Muscle of back (tissue), 11 donors: ENCODE data around the gene GNG4. TPM values are rescaled to one million over a fixed set of nuclear protein-coding genes. Genes with fewer than 3 reads are reported as not detected.
"Not testable (repeated sequence)": the region's sequence is repeated elsewhere in the genome, so short reads cannot be mapped to it uniquely, and the experiment has no call there.

ENCODE experiments used
- DNase-seq, 3 donors: peaks; one replicate each; pipeline versions ENCODE4 v3.0.0 to v3.0.0-alpha.2; 2013
- polyA plus RNA-seq, 10 donors: library from polyadenylated mRNA; unstranded; fragments of 120-200 nt; gene quantifications; one replicate each; pipeline ENCODE4 v1.2.1, GENCODE V29; 2013; ENCODE audit not compliant: insufficient read length in 10 of 10

GNG4 gene
- polyA plus RNA-seq, 10 donors: 0.27 to 2.2 (median 0.76) TPM

DNA sequence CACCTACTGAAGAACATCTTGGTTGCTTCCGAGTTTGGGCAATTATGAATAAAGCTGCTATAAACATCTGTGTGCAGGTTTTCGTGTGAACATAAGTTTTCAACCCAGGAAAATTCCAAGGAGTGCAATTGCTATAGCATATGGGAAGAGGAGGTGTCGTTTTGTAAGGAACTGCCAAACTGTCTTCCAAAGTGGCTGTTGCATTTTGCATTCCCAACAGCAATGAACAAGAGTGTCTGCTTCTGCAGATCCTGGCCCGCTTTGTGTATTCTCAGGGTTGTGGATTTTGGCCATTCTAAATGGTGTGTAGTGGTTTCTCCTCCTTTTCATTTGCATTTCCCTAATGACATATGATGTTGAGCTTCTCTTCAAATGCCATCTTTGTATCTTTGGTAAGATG lies 23.8 kb downstream of the GNG4 start:
- no peak for DNase-seq

DNA sequence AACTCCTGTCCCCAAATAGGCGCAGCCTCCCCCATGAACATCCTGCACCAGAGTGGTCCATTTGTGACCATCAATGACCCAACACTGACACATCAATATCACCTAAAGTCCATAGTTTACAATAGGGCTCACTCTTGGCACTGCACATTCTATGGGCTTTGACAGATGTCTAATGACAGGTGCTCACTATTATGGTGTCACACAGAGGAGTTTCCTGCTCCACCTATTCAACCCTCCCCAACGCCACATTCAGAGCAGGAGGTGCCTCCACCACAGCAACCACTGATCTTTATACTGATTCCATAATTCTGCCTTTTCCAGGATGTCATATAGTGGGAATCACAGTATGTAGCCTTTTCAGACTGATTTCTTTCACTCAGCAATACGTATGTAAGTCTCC lies 24.2 kb downstream of the GNG4 start:
- no peak for DNase-seq

DNA sequence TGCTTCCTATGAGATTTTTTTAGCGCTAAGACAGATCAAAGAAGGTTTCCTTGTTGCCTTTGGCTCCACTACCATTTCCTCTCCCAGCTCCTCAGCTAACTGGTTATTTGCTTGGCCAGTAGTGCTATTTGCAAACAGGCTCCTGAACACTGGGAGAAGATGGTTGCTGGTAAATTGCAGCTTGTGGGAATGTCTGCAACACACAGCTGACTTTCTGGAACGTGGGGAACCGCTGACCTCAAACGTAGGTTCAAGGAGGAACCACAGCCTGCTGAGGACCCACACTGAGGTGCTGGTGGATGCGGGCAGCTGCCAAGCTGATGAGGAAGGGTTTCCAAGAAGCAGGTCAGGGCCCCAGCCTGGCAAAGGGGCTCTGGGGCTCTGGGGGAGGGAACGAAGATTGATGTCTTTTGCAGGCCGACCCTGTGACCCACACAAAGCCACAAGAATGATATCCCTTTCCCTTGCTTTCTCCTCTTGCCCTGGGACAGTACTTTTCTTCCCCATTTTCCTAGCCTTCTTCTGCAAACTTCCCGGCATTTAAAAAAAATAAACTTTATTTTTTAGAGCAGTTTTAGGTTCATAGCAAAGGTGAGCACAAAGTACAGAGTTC lies 24.8 kb downstream of the GNG4 start:
- DNase-seq: no peak

DNA sequence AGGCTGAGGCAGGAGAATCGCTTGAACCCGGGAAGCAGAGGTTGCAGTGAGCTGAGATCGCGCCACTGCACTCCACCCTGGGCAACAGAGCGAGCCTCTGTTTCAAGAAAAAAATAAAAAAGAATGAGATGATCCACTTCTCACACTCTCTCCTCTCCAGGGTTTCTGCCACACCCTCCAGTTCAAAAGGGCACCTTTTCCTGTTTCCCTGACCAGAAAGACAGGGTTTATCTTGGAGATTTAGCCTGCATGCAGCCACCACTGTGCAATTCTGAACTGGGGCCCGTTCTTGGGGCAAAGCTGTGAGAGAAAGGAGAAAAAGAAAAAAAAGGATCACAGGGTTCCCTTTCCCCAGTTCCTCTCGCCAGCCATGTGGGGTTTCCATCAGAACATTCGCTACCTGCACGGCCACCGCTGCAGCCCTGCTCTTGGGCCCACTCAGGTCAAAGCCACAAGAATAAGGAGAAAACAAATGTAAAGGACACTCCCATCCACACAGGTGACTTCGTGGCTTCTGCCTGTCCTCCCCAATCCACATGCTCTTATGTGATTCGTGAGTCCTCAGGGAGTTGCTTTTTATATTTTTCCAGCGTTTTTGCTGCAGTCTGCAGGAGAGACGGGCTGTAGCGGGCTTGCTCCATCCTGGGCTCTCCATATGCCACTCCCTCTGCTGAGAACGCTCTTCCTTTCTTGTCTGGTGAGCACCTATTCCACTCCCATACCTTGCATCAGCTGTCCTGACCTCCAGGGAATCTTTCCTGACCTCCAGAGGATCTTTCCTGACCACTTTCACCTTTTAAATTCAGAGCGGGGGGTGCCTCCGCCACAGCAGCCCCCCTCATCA lies 26.4 kb downstream of the GNG4 start:
- DNase-seq: no peak

DNA sequence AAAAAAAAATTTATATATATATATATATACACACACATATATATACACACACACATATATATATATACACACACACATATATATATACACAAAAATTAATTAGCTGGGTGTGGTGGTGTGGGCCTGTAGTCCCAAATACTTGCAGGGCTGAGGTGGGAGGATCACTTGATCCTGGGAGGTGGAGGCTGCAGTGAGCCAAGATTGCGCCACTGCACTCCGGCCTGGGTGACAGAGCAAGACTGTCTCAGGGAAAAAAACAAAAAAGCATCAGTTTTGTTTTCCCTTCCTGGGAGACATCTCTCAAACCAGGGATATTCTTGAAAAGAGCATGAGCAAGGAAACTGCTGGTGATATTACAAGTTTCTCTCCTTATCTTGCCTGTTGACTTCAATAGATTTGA lies 30.4 kb downstream of the GNG4 start:
- not testable (repeated sequence) for DNase-seq

DNA sequence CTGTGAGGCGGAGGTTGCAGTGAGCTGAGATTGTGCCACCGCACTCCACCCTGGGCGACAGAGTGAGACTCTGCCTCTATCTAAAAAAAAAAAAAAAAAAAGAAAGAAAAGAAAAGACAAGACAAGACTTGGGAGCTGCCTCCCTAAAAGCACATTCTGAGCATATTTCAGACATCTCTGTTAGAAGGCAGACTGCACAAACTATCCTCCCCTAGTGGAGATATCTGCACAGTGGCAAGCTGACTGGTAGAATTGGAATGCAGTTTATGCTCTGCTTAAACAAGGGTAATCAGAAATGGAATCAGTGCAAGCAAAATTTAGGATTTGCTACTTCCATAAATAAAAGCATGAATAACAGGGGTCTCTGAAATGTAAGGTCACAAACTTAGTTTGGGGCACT lies 31.8 kb downstream of the GNG4 start:
- peak in 1 of 3 donors; percentile 34 for DNase-seq

DNA sequence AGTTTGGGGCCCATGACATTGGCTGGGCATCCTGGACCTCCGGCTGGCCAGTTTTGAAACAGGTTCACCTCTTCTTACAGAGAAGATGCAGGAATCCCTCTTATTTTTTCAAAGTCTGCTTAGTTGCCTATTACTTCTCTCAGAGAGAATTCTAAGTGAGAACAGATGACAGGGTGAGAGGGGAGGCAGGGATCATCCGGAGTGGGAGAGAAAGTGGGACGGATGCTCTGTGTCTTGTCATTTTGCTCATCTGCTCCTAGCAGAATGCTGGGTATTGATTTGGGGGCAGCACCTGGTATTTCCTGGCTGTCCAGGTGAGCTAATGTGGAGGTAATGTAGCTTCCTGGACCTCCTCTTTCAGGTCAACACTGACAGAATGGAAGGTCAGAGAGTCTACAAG lies 32.4 kb downstream of the GNG4 start:
- no peak for DNase-seq

DNA sequence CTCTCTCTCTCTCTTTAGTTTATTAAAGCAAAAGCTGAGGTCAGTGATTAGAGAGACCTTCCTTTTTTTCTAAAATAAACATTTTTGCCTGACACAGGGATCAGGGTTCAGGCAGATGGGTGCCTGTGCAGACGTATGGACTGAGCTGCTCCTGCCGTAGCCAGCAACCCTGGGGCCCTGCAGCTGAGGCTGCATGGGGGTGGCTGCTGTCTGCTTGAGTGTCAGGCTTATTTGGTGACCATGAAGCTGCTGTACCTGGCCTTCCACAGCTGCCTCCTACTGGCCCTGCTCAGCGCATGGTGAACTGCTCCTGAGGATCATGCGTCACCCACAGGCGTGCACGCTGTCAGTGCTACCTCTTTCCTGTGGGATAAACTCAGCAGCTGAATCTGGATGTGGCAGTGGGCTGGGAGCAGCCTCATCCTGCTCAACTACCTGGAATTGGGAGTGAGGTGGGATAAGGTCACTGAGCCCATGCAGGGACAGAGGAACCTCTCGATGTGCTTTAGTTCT lies 35.1 kb downstream of the GNG4 start:
- no peak for DNase-seq

DNA sequence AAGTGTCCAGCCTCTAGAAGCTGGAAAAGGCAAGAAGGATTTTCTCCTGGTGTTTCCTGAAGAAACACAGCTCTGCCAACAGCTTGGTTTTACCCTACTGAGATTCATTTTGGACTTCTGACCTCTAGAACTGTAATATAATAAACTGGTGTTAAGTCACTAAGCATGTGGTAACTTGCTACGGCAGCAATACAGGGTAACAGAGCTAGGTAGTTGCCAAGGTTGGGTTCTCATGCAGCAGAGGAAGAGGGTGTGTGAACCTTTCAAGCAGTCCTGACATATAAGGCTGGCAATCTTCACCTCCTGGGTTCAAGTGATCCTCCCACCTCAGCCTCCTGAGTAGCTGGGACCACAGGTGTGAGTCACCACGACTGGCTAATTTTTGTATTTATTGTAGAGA lies 36.0 kb downstream of the GNG4 start:
- DNase-seq: no peak

DNA sequence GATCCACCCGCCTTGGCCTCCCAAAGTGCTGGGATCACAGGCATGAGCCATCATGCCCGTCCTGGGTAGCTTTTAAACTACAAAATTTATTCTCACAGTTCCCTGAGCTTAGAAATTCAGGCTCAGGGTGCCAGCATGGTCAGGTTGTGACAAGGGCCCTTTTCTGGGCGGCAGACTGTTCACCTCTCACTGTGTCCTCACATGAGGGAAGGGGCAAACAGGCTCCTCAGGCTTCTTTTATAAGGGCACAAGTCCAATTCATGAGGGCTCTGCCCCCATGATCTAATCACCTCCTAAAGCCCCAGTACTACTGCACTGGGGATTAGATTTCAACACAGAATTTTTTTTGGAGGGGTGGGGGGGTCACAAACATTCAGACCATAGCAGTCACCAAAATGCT lies 36.8 kb downstream of the GNG4 start:
- DNase-seq: no peak

DNA sequence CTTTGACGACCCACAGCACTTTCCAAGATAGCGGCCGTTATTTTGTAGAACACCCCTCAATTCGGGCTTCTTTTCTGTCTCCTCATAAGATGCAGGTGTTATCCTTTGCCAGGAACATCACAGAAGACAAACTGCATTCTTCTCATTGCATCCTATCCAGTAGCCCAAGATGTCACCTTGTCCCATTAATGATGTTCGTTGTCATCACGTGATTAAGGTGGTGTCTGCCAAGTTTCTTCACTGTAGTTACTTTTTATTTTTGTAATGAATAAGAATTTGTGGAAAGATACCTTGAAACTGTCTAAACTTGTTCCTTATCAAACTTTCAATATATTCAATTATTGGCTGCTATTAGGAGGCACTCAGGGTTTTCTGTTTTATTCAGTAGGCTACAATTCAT lies 39.4 kb downstream of the GNG4 start:
- no peak for DNase-seq

DNA sequence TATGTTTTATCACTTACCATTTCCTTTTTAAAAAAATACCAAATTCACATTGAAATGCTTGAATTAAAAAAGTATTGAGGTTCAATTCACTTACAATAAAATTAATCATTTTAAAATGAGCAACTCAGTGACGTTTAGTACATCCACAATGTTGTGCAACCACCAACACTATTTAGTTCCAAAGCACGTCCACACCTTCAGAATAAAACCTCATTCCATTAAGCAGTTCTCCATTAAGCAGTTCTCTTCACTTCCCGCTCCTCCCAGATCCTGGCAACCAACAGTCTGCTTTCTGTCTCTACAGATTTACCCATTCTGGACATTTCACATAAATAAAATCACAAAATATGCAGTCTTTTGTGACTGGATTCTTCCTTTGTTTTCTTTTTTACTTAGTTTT lies 41.3 kb downstream of the GNG4 start:
- no peak for DNase-seq

DNA sequence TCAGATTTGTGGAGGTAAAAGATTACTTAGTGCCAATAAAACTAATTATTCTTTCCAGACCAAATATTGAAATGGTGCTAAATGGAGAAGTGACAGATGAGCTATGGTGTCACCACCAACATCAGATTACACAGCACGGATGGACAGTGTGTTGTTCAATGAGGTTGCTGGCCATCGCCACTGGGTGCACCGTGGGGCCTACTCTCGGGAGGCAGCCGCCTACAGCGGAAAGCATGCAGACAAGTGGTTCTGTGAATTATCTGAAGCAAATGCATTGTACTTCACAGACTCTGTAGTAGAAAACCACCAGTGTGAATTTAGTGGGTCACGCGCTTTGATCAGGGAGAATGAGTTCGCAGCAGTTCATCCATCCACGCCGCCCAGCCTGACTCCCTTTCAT lies 42.3 kb downstream of the GNG4 start:
- no peak for DNase-seq

DNA sequence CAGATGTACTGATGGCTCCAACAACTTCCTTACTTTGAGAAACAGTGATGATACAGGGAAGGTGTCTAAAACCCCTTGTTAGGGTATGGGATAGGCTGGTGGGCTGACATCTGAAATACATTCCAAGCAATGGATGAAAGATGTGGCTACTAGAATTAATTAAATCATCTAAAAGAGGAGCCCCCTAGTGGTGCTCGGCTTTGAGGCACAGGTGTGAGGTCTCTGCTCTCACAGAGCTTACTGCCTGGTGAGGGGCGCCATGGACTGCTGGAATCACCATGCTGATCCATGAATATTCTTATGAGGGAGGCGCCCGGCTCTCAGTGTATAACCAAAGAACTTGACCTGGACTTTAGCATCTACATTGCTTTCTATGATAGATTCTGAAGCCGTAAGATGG lies 48.5 kb downstream of the GNG4 start:
- no peak for DNase-seq

DNA sequence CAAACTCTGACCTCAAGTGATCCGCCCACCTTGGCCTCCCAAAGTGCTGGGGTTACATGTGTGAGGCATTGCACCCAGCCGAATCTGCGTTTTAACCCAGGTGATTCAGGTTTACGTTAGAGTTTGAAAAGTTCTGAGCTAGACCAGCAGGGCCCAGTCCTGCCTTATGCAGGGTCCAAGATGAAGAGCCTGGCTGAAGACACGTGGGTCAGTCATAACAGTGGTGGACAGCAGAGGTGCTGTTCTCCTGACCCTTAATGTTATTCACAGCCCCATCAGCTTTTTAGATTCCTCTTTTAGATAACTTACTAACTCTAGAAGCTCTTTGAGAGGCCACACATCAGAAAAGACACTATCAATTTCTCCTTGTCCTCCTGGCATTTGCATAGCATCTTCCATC lies 50.0 kb downstream of the GNG4 start:
- no peak for DNase-seq

DNA sequence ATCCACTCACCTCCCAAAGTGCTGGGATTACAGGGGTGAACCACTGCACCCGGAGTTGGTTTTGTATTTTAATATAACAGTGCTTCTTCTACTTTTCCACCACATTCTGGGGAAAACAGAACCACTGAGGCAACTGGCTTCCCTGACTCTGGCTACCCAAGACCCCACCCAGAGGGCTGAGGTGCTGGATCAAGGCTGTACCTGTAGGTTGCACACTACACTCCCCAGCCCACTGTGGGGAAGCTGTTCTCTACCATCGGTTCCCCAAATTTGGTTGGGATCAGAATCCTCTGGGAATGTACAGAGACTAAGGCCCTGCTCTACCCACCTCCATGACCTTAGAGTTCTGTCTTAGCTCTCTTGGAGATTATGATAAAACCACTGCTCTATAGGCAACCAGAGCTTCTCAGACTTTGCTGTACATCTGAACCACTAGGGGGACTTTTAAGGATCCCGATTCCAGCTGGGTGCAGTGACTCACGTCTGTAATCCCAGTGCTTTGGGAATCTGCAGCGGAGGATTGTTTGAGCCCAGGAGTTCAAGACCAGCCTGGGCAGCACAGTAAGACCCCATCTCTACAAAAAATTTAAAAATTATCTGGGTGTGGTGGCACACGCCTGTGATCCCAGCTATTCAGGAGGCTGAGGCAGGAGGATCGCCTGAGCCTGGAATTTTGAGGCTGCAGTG lies 51.6 kb downstream of the GNG4 start:
- DNase-seq: peak in 1 of 3 donors; percentile 12

DNA sequence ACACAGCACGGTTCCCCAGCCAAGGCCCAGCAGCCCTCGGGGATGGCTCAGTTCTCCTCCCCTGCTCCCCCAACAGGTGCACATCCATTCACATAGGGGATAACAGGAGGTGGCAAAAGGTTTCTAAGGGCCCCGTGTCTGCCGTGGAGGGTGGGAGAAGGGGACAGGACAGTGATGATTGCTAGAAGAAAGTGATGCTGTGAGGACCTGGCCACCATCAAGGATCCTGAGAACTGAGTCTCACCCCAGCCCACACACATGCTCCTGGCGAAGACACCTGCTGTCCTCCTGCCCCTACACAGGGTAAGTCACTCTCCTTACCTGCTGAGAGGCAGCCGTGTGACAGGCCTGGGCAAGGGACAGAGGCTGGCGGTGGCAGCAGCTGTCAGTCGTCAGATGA lies 54.5 kb downstream of the GNG4 start:
- DNase-seq: no peak

DNA sequence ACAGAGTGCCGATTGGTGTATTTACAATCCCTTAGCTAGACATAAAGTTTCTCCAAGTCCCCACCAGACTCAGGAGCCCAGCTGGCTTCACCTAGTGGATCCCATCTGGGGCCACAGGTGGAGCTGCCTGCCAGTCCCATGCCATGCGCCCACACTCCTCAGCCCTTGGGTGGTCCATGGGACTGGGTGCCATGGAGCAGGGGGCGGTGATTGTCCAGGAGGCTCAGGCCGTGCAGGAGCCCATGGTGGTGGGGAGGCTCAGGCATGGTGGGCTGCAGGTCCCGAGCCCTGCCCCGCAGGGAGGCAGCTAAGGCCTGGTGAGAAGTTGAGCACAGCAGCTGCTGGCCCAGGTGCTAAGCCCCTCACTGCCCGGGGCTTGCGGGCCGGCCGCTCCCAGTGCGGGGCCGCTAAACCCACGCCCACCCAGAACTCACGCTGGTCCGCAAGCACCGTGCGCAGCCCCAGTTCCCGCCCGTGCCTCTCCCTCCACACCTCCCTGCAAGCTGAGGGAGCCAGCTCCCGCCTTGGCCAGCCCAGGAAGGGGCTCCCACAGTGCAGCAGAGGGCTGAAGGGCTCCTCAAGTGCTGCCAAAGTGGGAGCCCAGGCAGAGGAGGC lies 55.2 kb downstream of the GNG4 start:
- not testable (repeated sequence) for DNase-seq

DNA sequence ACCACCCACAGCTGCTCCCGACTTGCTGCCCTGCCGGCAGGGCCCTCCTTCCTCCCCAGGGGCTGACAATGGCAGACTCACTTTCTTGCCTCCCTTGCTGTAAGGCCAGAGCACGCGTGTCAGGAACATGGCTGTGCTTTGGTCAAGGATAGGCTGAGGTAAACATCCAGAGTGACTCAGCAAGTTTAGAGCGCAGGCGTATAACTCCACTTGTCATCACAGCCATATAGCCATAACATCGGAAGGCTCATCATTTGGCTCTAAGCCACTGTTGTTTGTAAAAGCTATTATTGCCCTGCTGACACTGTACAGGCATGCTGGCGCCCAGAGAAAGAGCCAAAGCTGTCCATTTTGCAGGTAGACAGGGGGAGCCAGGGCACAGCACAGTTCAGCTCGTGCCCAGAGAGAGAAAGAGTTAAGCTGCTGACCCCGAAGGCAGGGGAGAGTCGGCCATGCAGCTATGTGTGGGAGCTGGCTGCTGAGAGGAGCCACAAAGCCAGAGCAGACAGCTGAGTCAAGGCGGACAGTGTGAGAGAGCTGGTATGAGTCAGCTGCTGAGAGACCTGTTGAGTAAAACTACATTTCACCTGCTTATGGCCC lies 60.6 kb downstream of the GNG4 start:
- DNase-seq: no peak

DNA sequence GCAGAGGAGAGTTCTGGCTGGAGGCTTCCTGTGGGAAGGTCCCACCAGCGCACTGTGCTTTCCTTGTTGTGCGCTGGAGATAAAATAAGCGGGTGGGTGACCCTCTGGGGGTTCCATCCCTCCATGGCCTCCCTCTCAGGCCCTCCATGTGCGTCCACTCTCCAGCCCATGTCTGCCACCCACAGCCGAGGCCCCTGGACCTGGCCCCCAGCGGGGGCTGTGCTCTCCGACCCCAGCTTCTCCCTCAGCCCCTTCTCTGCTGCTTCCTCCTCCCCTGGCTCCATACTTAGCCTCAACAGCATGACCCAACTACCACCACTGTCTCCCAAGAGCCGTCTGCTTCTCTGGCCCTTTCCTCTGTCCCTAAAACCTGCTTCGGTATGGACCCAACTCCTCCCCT lies 61.4 kb downstream of the GNG4 start:
- DNase-seq: no peak

DNA sequence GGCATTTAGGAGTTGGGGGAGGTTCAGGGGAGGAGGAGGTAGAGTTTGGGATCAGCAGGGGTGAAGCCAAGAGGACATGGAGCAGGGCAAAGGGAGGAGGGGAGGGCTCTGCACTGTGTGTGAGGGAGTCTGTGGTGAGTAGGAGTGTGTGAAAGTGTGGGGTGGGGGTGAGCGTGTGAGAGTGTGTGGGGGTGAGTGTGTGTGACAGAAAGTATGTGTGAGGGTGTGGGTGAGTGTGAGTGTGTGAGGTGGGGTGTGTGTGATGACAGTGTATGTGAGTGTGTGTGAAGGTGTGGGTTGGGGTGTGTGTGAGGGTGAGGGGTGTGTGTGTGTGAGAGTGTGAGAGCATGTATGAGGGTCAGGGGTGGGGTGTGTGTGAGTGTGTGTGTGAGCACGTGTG lies 62.6 kb downstream of the GNG4 start:
- DNase-seq: no peak

DNA sequence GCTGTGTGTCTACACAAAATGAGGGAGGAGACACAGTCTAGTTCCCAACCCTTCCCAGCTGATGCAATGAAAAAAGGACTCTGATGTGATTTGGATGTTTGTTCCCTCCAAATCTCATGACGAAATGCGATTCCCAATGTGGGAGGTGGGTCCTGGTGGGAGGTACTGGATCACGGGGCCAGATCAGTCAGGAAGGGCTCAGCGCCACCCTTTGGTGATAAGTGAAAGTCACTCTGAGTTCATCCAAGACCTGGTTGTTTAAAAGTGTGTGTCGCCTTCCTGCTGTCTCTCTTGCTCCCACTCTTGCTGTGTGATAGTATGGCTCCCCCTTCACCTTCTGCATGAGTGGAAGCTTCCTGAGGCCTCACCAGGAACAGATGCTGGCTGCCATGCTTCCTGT lies 63.2 kb downstream of the GNG4 start:
- no peak for DNase-seq
